ENCODE measurements around the gene NBPF11. TPM values are rescaled to one million over a fixed set of nuclear protein-coding genes. Genes with fewer than 3 reads are reported as not detected.

The NBPF11 gene
- polyA plus RNA-seq, 6 donors from 2014 or later, result 1.3 to 10.1 (median 3.9) TPM

Other genes with a start within 250 kb of the NBPF11 start
- gene GJA8, start 249.5 kb downstream of the NBPF11 start, polyA plus RNA-seq (ENCODE audit: low read depth in 6 of 6), result not detected
- gene GPR89B, start 223.9 kb downstream of the NBPF11 start, polyA plus RNA-seq (ENCODE audit: low read depth in 6 of 6), result 10 to 100 TPM; 10.5 to 19.0 (median 12.8) TPM